Pancreas (tissue), 10 donors: ENCODE results near the gene NRP1. TPM values are rescaled to one million over a fixed set of nuclear protein-coding genes. Genes with fewer than 3 reads are reported as not detected.

Source experiments
- ATAC-seq, 4 donors: fragments of 200-7000 bp; cut with Tn5 transposase; one replicate each; pipeline versions ENCODE4 v1.8.0 to v1.9.1; 2020; ENCODE audit warnings: mild to moderate bottlenecking in 4 of 4, moderate library complexity in 4 of 4
- DNase-seq, 6 donors: peaks; one replicate each; pipeline ENCODE4 v3.0.0-alpha.2; 2020
- FAIRE-seq: peaks from 2 replicates; lab custom pipeline; 2012; peaks lifted over from hg19 to GRCh38; lab: Jason Lieb, UNC
- H3K27ac ChIP-seq, 4 donors: fragments of 200-600 bp; sonication (generic); 1 replicate in 3 of 4; 2 replicates in 1 of 4; pipeline versions ENCODE4 v1.5.0 to v1.8.0; 2020
- H3K27me3 ChIP-seq, 4 donors: fragments of 200-600 bp; one replicate each; pipeline ENCODE4 v1.8.0; 2021
- H3K36me3 ChIP-seq, 3 donors: fragments of 200-600 bp; sonication (generic) in 1 of 3; one replicate each; pipeline versions ENCODE4 v1.5.0 to v1.8.0; 2020 to 2021
- H3K4me1 ChIP-seq, 3 donors: fragments of 200-600 bp; one replicate each; pipeline ENCODE4 v1.8.0; 2021
- H3K4me3 ChIP-seq, 4 donors: fragments of 200-600 bp; sonication (generic) in 2 of 4; one replicate each; pipeline versions ENCODE4 v1.5.0 to v1.8.0; 2020 to 2021
- H3K9me3 ChIP-seq, 4 donors: fragments of 200-600 bp; one replicate each; pipeline ENCODE4 v1.8.0; 2021
- CTCF ChIP-seq, 4 donors: fragments of 200-600 bp; sonication (generic) in 3 of 4; IDR thresholded peaks; one replicate each; pipeline versions ENCODE4 v1.5.0 to v1.8.0; 2021; ENCODE audit warnings: antibody characterized with exemption in 4 of 4
- WGBS, 2 donors: extraction: QIAGEN DNeasy Blood & Tissue Kit; methylation state at CpG; one replicate each; pipeline ENCODE4 v1.1.7; 2013; 5-methylcytosine and 5-hydroxymethylcytosine counted together
- intact Hi-C, 3 donors: fragments of 100-400 bp; cut with DNase I; formaldehyde crosslinking; loops; one replicate each; pipeline versions ENCODE4 v1.11.1 to v1.14.2; 2022
- polyA plus RNA-seq, 2 donors: library from polyadenylated mRNA; stranded (reverse); fragments of 200-250 nt; gene quantifications; one replicate each; pipeline ENCODE4 v1.2.3, GENCODE V29; 2013
- total RNA-seq, 6 donors: library from RNA; stranded (reverse); fragmentation: NEBNext Ultra II Directional in 4 of 6; extraction: Animal tissue kit (Norgen Biotek cat#: 25700) in 4 of 6; gene quantifications; one replicate each; pipeline versions ENCODE4 v1.2.1 to v1.2.4, GENCODE V29; 2021 to 2023
- donor health status: healthy with polysubstance abuse.
- donor health status: DM: no; HTN: no; CAD: no; lungs with moderate emphysema.
- donor health status: DM: no; HTN: no; CAD: no.
- donor health status: control.
- donor health status: control.
- donor health status: Bipolar disorder and iron deficiency.
- donor health status: DM: yes; HTN: yes; CAD: no.
- donor health status: DM: no; HTN: no; CAD: no.
- donor health status: DM: no; HTN: no; CAD: no.
- donor health status: DM: yes; HTN: yes; CAD: no.

Gene NRP1
- total and polyA plus RNA-seq, 8 donors, result 12.0 to 56.4 (median 28.4) TPM

DNA sequence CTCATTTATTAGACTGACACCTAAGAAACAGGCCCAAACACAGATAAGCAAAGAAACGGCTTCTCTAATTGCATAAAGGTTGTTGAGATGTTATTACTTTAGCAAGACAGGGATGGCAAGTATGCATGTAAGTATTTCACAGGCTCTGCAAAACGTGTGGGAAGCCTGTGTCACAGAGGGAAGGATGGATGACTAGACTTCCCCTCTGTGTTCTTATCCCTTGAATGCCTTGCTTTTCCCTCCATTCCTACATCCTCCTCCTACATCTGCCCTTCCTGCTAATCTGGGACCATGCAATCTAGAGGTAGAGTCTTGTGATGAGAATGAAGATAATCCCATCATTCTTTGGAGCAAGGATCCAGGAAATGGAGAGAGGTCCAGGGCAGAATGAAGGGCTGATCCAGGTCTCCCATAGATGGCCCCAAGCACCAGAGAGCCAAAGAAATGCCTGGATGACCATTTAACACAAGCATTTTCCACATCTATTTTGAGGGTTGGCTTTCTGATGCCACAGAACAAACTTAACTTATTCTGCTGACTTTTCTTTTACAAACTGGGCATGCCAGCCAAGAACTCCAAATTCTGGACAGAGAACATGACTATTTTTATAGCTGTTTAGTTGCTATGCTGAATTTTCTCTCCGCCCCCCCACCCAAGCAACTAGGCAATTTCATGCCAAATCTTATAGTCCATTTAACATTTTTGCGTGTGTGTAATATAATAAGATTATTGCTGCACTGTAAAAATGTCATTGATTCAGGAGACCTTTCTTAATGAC, 48.1 kb downstream of the NRP1 start:
- Histone ChIP-seq H3K36me3 (no peaks in the 10 kb centered on the region), H3K27me3 (peaks cover 0 to 4% (median 1%) of the 10 kb centered on the region in 4 donors), H3K4me1 (peaks cover 5 to 22% (median 11%) of the 10 kb centered on the region in 3 donors), H3K27ac (no peak overlapping the region), H3K4me3 (no peak overlapping the region), H3K9me3 (no peaks in the 10 kb centered on the region)
- no peak for TF ChIP-seq CTCF (IDR thresholded peaks at IDR 0.05)
- FAIRE-seq, result no peak
- WGBS, 2 donors, result 35 to 49% methylated on average over 4 of the region's 4 CpGs
- no peak for DNase-seq
- intact Hi-C loops, result no loop called here
- ATAC-seq, result peak in 1 of 4 donors; percentile 10

DNA sequence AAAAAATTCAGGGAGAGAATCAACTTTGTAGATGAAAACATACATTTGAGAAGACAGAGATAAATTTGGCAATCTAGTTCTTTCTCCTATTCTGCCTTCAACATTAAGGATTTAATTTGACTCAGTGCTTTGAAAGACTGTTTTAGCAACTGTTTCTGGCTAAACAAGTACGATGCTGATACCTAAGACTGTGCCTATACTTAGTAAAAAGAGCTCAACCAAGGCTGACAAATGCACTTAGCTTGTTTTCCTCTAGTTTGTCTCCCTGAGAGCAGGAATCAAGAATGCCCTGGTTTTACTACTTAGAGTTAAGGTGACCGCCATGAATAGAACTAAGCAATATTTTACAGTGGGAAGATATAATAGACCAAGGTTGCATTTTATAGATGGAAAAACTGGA, 49.5 kb downstream of the NRP1 start:
- WGBS, 2 donors, result 93 to 99% methylated on average over 2 of the region's 2 CpGs
- Histone ChIP-seq H3K27me3 (peaks cover 0 to 4% (median 1%) of the 10 kb centered on the region in 4 donors), H3K27ac (no peak overlapping the region), H3K9me3 (no peaks in the 10 kb centered on the region), H3K4me1 (peaks cover 5 to 22% (median 11%) of the 10 kb centered on the region in 3 donors), H3K36me3 (no peaks in the 10 kb centered on the region), H3K4me3 (no peak overlapping the region)
- ATAC-seq, result no peak
- DNase-seq, result no peak
- no peak for TF ChIP-seq CTCF (IDR thresholded peaks at IDR 0.05)
- intact Hi-C loops, result no loop called here
- FAIRE-seq, result no peak

GRCh38 chr10:33279811-33280602, 54.5 kb downstream of the NRP1 start:
- DNase-seq (no peak), FAIRE-seq (no peak), ATAC-seq (no peak)
- intact Hi-C loops, result no loop called here
- H3K9me3 ChIP-seq, result no peaks in the 10 kb centered on the region
- 58 to 69% methylated on average over 5 of the region's 5 CpGs for WGBS, 2 donors
- no peak overlapping the region for H3K4me3 ChIP-seq
- no peaks in the 10 kb centered on the region for H3K4me1 ChIP-seq
- H3K27me3 ChIP-seq, result peaks cover 0 to 4% (median under 1%) of the 10 kb centered on the region in 4 donors
- TF ChIP-seq CTCF (IDR thresholded peaks at IDR 0.05), result no peak
- H3K27ac ChIP-seq, result no peak overlapping the region
- no peaks in the 10 kb centered on the region for H3K36me3 ChIP-seq

DNA sequence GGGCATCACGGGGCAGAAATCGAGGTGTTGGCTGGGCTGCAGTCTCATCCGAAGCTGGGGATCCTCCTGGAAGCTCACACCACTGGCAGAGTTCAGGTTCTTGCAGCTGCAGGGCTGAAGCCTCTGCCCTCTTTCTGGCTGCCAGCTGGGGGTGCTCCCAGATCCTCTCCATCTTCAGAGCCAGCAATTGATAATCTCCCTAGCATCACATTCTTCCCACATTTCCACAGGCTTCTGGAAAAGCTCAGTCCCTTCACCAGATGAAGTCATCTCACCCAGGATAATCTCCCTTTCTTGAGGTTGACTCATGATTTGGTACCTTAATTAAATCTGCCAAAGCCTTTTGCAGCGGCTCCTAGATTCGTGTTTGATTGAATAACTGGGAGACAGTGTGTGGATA, 55.2 kb downstream of the NRP1 start:
- H3K36me3 ChIP-seq, result no peaks in the 10 kb centered on the region
- no peak for ATAC-seq
- no peak overlapping the region for H3K27ac ChIP-seq
- H3K4me3 ChIP-seq, result no peak overlapping the region
- intact Hi-C loops, result no loop called here
- DNase-seq, result no peak
- no peak for FAIRE-seq
- H3K27me3 ChIP-seq, result peaks cover 0 to 4% (median 0%) of the 10 kb centered on the region in 4 donors
- 68 to 78% methylated on average over 5 of the region's 5 CpGs for WGBS, 2 donors
- no peak for TF ChIP-seq CTCF (IDR thresholded peaks at IDR 0.05)
- H3K4me1 ChIP-seq, result no peaks in the 10 kb centered on the region
- H3K9me3 ChIP-seq, result no peaks in the 10 kb centered on the region
